K562 (cell line): Measurements from ENCODE around the gene INTS6L. TPM values are rescaled to one million over a fixed set of nuclear protein-coding genes. Genes with fewer than 3 reads are reported as not detected.
A peak's percentile ranks its signal among the peaks of the same experiment; 100 is the strongest.

ENCODE experiments used
- ATF7 ChIP-seq: fragments of 450-650 bp; IDR thresholded peaks from 2 replicates; pipeline ENCODE4 v1.7.1; 2014; ENCODE audit warnings: mild to moderate bottlenecking, moderate library complexity
- BDP1 ChIP-seq: IDR thresholded peaks from 3 replicates; pipeline ENCODE4 v1.6.1; 2011; ENCODE audit not compliant: insufficient read length, insufficient read depth
- ELK3 ChIP-seq: fragments of 450-650 bp; formaldehyde crosslinking; IDR thresholded peaks from 2 replicates; pipeline ENCODE4 v1.4.0; 2020; ENCODE audit warnings: mild to moderate bottlenecking
- EZH2 ChIP-seq: IDR thresholded peaks from 2 replicates; pipeline ENCODE4 v1.6.1; 2012; ENCODE audit warnings: low read depth, mild to moderate bottlenecking, inconsistent platforms, low read length, borderline replicate concordance
- FOS ChIP-seq: IDR thresholded peaks from 3 replicates; pipeline ENCODE4 v1.6.1; 2011; ENCODE audit not compliant: insufficient read length; ENCODE audit errors: extremely low read depth
- HES1 ChIP-seq: fragments of 450-650 bp; IDR thresholded peaks from 2 replicates; pipeline ENCODE4 v1.6.1; 2016; ENCODE audit warnings: low read depth, mild to moderate bottlenecking, moderate library complexity
- HMG20B ChIP-seq: fragments of 250-450 bp; sonication (Bioruptor Pico); IDR thresholded peaks from 2 replicates; pipeline ENCODE4 v1.5.0; 2021; ENCODE audit warnings: mild to moderate bottlenecking
- HNRNPH1 ChIP-seq: fragments of 200-400 bp; formaldehyde crosslinking; optimal IDR thresholded peaks from 2 replicates; pipeline ENCODE3; 2017; ENCODE audit warnings: low read depth, mild to moderate bottlenecking, low read length, moderate library complexity
- HNRNPL ChIP-seq: fragments of 200-400 bp; formaldehyde crosslinking; IDR thresholded peaks from 2 replicates; pipeline ENCODE4 v1.6.1; 2017; ENCODE audit warnings: low read depth, mild to moderate bottlenecking, low read length
- MCM2 ChIP-seq: fragments of 450-650 bp; IDR thresholded peaks from 2 replicates; pipeline ENCODE4 v1.6.1; 2017; ENCODE audit warnings: low read depth, mild to moderate bottlenecking
- OTX1 ChIP-seq: fragments of 450-650 bp; formaldehyde crosslinking; IDR thresholded peaks from 2 replicates; pipeline ENCODE4 v1.4.0; 2022; ENCODE audit warnings: mild to moderate bottlenecking
- PHF20 ChIP-seq: fragments of 450-650 bp; IDR thresholded peaks from 2 replicates; pipeline ENCODE4 v1.6.1; 2018; ENCODE audit not compliant: partially characterized antibody
- POLR2H ChIP-seq: IDR thresholded peaks from 2 replicates; pipeline ENCODE4 v1.6.1; 2016; ENCODE audit warnings: missing genetic modification characterization, low read depth, mild to moderate bottlenecking, control low read depth, missing compliant biosample characterization, moderate library complexity
- PREB ChIP-seq: sonication (generic); formaldehyde crosslinking; IDR thresholded peaks from 2 replicates; pipeline ENCODE4 v1.8.1; 2023; ENCODE audit warnings: mild to moderate bottlenecking, missing genetic modification reagents
- PTTG1 ChIP-seq: fragments of 450-650 bp; IDR thresholded peaks from 2 replicates; pipeline ENCODE4 v1.6.1; 2016; ENCODE audit warnings: low read depth, mild to moderate bottlenecking, missing genetic modification characterization, missing compliant biosample characterization
- SMARCB1 ChIP-seq: IDR thresholded peaks from 2 replicates; pipeline ENCODE4 v1.6.1; 2011; ENCODE audit warnings: improper control_type of control experiment, low read depth; ENCODE audit not compliant: insufficient read length
- TEAD1 ChIP-seq, 2 experiments: fragments of 450-650 bp in 1 of 2; sonication (generic) in 1 of 2; formaldehyde crosslinking; IDR thresholded peaks; 2 replicates each; pipeline versions ENCODE4 v1.4.0 to v1.8.0; 2020 to 2022; ENCODE audit warnings: mild to moderate bottlenecking in 2 of 2, missing genetic modification reagents in 1 of 2
- WHSC1 ChIP-seq: IDR thresholded peaks from one replicate; pipeline ENCODE4 v1.6.1; 2012; ENCODE audit warnings: low read length, control low read depth, inconsistent platforms
- ZBTB8A ChIP-seq: fragments of 450-650 bp; IDR thresholded peaks from 2 replicates; pipeline ENCODE4 v1.6.1; 2018; ENCODE audit warnings: mild to moderate bottlenecking, moderate library complexity; ENCODE audit not compliant: partially characterized antibody
- ZBTB9 ChIP-seq: fragments of 450-650 bp; formaldehyde crosslinking; IDR thresholded peaks from 2 replicates; pipeline ENCODE4 v1.4.0; 2020; ENCODE audit warnings: mild to moderate bottlenecking, moderate library complexity
- ZEB2 ChIP-seq: fragments of 450-650 bp; IDR thresholded peaks from 2 replicates; pipeline ENCODE4 v1.6.1; 2016
- ZFPM2 ChIP-seq: fragments of 250-450 bp; sonication (Bioruptor Pico); IDR thresholded peaks from 2 replicates; pipeline ENCODE4 v1.5.1; 2022; ENCODE audit warnings: mild to moderate bottlenecking
- ZNF140 ChIP-seq: fragments of 250-450 bp; sonication (Bioruptor Pico); IDR thresholded peaks from 2 replicates; pipeline ENCODE4 v1.8.0; 2021; ENCODE audit warnings: moderate library complexity, mild to moderate bottlenecking, inconsistent platforms
- ZNF184 ChIP-seq: sonication (generic); formaldehyde crosslinking; IDR thresholded peaks from 2 replicates; pipeline ENCODE4 v1.5.0; 2020; ENCODE audit warnings: missing genetic modification reagents
- polyA plus RNA-seq, 8 experiments: library from polyadenylated mRNA; depleted of rRNA in 4 of 8; stranded (reverse) in 5 of 8; unstranded in 3 of 8; fragments of >200 nt; fragmentation: Nextera tagmentation in 2 of 8; fragmentation: Illumina TruSeq in 1 of 8; extraction: Ambion mirVana in 2 of 8; extraction: Trizol in 1 of 8; gene quantifications; 2 replicates each; pipeline versions ENCODE4 v1.2.1 to v1.2.3, GENCODE V29; 2011 to 2014; ENCODE audit warnings: inconsistent platforms in 1 of 8, missing spikeins in 1 of 8
- total RNA-seq, 7 experiments: library from RNA; depleted of rRNA in 6 of 7; stranded (reverse); fragments of >200 nt in 6 of 7; fragmentation: Illumina TruSeq in 2 of 7; extraction: Trizol in 2 of 7; gene quantifications; 2 replicates each; pipeline versions ENCODE4 v1.2.1 to v1.2.3, GENCODE V29; 2011 to 2021; ENCODE audit warnings: low replicate concordance in 1 of 7
- TF ChIP-seq, protein P1 (sequence below): fragments of 250-450 bp; sonication (Bioruptor Pico); IDR thresholded peaks from 2 replicates; pipeline ENCODE4 v1.8.0; 2022; ENCODE audit warnings: inconsistent platforms, mild to moderate bottlenecking, moderate library complexity, borderline replicate concordance

INTS6L gene
- total and polyA plus RNA-seq, 9 of the 15 experiments (the other 6 are each of a cell fraction or from before 2014, with no cell fraction given) = 6.1 to 44.9 (median 21.9) TPM

DNA sequence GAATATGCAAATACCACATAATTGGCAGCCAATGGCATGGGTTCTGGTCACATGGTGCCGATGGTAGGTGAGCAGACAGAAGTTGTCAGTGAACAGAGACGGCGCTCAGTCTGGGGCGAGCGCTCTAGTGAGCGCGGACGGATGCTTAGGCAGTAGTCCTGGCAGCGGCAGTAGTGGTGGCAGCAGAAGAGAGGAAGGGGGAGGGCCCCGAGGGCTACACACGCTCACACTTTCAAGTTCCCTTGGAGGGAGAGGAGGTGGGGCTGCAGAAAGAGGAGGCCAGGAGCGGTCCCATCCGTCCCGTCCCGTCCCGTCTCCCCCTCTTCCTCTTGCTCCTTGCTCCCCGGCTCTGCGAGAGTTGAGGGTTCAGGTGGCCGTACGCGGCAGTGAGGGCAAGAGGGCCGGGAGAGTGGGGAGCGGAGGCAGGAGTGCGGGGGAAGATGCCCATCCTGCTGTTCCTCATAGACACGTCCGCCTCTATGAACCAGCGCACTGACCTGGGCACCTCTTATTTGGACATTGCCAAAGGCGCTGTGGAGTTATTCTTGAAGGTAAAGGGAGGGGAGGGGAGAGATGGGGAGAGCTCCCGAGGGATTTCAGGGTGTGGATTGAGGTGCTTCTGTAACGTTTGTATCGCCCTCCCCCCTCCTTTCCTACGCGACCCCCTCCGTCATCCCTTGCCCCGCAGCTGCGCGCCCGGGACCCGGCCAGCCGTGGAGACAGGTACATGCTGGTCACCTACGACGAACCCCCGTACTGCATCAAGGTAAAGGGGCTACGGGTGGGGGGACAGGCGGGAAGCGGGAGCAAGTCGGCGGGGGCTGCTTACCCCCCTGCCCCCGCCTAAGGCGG lies at the start of gene INTS6L (continued):
- no peak for TF ChIP-seq ELK3
- no peak for TF ChIP-seq EZH2
- no peak for TF ChIP-seq SMARCB1
- no peak for TF ChIP-seq MCM2
- TF ChIP-seq HMG20B (CRISPR knock-in tag) = no peak
- no peak for TF ChIP-seq HNRNPH1
- peak; percentile 6; the same call in 1 of the 2 replicates for TF ChIP-seq ATF7
- no peak; the same call in 1 of the 2 replicates for TF ChIP-seq ZBTB9 (CRISPR knock-in tag)
- no peak for TF ChIP-seq PTTG1 (tag)
- TF ChIP-seq POLR2H = peak; percentile 94
- TF ChIP-seq PHF20 = no peak
- TF ChIP-seq WHSC1 = no peak
- no peak for TF ChIP-seq ZNF184 (CRISPR knock-in tag)
- TF ChIP-seq OTX1 = no peak
- TF ChIP-seq PREB (CRISPR knock-in tag) = no peak
- TF ChIP-seq BDP1 = no peak
- no peak for TF ChIP-seq ZNF140 (CRISPR knock-in tag)
- no peak for TF ChIP-seq TEAD1 (CRISPR knock-in tag; IDR thresholded peaks at IDR 0.05)
- no peak; the same call in 1 of the 2 replicates for TF ChIP-seq ZEB2
- no peak for TF ChIP-seq ZFPM2 (CRISPR knock-in tag)
- no peak for TF ChIP-seq HNRNPL
- peak; percentile 21 for TF ChIP-seq FOS
- no peak for TF ChIP-seq HES1
- TF ChIP-seq, protein P1, sequence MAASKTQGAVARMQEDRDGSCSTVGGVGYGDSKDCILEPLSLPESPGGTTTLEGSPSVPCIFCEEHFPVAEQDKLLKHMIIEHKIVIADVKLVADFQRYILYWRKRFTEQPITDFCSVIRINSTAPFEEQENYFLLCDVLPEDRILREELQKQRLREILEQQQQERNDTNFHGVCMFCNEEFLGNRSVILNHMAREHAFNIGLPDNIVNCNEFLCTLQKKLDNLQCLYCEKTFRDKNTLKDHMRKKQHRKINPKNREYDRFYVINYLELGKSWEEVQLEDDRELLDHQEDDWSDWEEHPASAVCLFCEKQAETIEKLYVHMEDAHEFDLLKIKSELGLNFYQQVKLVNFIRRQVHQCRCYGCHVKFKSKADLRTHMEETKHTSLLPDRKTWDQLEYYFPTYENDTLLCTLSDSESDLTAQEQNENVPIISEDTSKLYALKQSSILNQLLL = no peak
- TF ChIP-seq ZBTB8A = no peak
